ENCODE results near the gene MACROD2. TPM values are rescaled to one million over a fixed set of nuclear protein-coding genes. Genes with fewer than 3 reads are reported as not detected.
"Not testable (repeated sequence)": the region's sequence is repeated elsewhere in the genome, so short reads cannot be mapped to it uniquely, and the experiment has no call there.

Gene MACROD2
- total RNA-seq, 4 donors from 2014 or later = 4.0 to 14.1 (median 10.4) TPM

DNA sequence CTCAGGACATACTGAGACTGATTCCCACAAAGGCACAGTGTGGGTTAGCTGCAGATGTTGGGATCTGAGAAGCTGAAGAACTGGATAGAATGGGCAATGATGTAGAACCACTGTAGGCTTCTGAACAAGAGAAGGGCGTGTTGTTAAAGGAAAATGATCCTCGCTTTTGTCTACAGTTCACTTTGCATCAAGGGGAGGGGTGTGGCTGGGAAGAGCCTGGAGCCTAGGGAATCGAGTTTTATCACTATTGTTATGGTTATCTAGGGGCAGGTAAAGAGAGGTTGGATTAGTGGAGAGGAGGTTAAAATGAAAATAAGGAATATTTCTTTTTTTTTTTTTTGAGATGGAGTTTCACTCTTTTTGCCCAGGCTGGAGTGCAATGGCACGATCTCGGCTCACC is 1809.8 kb downstream of the MACROD2 start:
- no peaks in the 10 kb centered on the region for H3K4me1 ChIP-seq
- H3K36me3 ChIP-seq = no peaks in the 10 kb centered on the region
- no peak overlapping the region for H3K4me3 ChIP-seq
- WGBS, 2 donors = 92 to 93% methylated on average over 5 of the region's 5 CpGs
- H3K9me3 ChIP-seq = peaks cover 0 to 3% (median 0%) of the 10 kb centered on the region in 4 donors
- no peak for DNase-seq (ENCODE audit: low spot score in 2 of 2)
- no peak overlapping the region for H3K27ac ChIP-seq
- TF ChIP-seq EP300 (IDR thresholded peaks at IDR 0.05) (no peak), POLR2A (IDR thresholded peaks at IDR 0.05) (no peak)
- TF ChIP-seq, protein P1, sequence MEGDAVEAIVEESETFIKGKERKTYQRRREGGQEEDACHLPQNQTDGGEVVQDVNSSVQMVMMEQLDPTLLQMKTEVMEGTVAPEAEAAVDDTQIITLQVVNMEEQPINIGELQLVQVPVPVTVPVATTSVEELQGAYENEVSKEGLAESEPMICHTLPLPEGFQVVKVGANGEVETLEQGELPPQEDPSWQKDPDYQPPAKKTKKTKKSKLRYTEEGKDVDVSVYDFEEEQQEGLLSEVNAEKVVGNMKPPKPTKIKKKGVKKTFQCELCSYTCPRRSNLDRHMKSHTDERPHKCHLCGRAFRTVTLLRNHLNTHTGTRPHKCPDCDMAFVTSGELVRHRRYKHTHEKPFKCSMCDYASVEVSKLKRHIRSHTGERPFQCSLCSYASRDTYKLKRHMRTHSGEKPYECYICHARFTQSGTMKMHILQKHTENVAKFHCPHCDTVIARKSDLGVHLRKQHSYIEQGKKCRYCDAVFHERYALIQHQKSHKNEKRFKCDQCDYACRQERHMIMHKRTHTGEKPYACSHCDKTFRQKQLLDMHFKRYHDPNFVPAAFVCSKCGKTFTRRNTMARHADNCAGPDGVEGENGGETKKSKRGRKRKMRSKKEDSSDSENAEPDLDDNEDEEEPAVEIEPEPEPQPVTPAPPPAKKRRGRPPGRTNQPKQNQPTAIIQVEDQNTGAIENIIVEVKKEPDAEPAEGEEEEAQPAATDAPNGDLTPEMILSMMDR (IDR thresholded peaks at IDR 0.05) = no peak
- no peaks in the 10 kb centered on the region for H3K27me3 ChIP-seq

DNA sequence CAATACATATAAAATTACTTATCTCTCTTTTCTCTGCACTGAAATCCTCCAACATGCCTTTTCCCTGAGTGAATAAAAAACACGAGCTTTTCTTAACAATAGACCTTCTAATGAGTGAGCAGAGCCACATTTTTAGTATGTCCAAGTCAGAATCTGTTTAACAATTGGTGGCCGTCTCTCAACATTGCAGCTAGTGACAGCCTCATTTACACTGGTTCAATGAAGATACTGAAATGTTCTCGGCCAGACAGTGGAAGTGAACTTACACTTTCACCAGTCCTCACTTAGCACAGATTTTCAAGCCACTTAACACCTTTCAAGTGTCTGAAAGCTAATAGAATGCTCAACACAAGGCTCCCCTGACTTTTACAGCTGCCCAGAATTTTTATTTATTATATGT is 1810.8 kb downstream of the MACROD2 start:
- 40 to 51% methylated on average over 3 of the region's 3 CpGs for WGBS, 2 donors

DNA sequence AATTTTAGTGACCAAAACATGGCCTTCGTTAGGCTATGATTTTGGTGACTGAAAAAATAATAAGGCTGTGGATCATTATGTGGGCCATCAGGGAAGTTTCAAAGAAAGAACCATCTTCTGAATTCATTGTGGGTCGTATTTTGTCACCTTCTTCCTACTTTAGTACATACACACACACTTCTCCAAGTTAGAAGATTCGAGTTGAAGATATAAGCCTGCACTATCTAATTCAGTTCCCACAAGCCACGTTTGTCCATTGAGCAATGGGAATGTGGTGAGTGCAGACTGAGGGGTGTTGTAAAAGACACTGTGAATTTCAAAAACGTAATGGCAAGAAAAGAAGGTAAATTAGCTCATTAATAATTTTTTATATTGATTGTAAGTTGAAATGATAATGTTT is 1812.0 kb downstream of the MACROD2 start:
- Histone ChIP-seq H3K36me3 (no peaks in the 10 kb centered on the region), H3K27me3 (no peaks in the 10 kb centered on the region), H3K4me1 (no peaks in the 10 kb centered on the region), H3K9me3 (no peaks in the 10 kb centered on the region), H3K27ac (no peak overlapping the region), H3K4me3 (no peak overlapping the region)
- no peak for DNase-seq (ENCODE audit: low spot score in 2 of 2)
- TF ChIP-seq, protein P1 (IDR thresholded peaks at IDR 0.05) = no peak
- TF ChIP-seq EP300 (IDR thresholded peaks at IDR 0.05) = no peak
- TF ChIP-seq POLR2A (IDR thresholded peaks at IDR 0.05) = no peak
- 89 to 91% methylated on average over 5 of the region's 5 CpGs for WGBS, 2 donors

More for the DNA sequence above, 1810.8 kb downstream of the MACROD2 start:
- no peaks in the 10 kb centered on the region for H3K9me3 ChIP-seq
- no peaks in the 10 kb centered on the region for H3K27me3 ChIP-seq
- DNase-seq (ENCODE audit: low spot score in 2 of 2) = no peak
- H3K36me3 ChIP-seq = no peaks in the 10 kb centered on the region
- TF ChIP-seq, protein P1 (IDR thresholded peaks at IDR 0.05) = no peak
- TF ChIP-seq EP300 (IDR thresholded peaks at IDR 0.05) (no peak), POLR2A (IDR thresholded peaks at IDR 0.05) (no peak)
- no peak overlapping the region for H3K27ac ChIP-seq
- H3K4me1 ChIP-seq = no peaks in the 10 kb centered on the region
- no peak overlapping the region for H3K4me3 ChIP-seq

DNA sequence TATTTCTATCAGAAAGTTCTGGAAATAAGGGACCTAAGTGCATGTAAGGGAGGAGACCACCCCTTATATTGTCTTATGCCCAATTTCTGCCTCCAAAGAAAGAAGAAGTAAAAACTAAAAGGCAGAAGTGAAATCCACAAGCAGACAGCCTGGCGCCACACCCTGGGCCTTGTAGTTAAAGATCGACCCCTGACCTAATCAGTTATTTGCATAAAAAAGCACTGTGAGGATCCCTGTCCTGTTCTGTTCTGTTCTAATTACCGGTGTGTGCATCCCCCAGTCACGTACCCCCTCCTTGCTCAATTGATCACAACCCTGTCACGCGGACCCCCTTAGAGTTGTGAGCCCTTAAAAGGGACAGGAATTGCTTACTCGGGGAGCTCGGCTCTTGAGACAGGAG is 1812.5 kb downstream of the MACROD2 start:
- not testable (repeated sequence) for H3K4me3 ChIP-seq, H3K36me3 ChIP-seq
- WGBS, 2 donors = 90 to 94% methylated on average over 8 of the region's 8 CpGs

DNA sequence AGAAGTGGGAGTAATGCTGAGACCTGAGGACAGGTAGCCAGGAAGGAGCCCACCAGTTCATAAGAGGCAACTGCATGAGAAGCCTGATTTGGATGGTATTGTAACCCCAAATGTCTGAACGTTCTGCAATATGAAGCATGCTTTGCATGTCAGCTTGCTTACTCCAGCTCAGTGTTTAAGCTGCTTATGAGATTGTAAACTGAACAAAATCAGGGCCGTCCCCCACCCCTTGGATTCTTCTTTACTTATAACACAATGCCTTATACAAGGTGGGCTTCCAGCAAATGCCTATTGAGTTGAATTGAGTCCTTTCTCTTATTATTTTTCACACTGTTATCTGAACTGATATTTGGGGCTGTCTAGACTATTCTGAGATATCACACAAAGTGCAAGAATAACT is 1816.6 kb downstream of the MACROD2 start:
- no peak overlapping the region for H3K27ac ChIP-seq
- no peaks in the 10 kb centered on the region for H3K4me1 ChIP-seq
- TF ChIP-seq EP300 (IDR thresholded peaks at IDR 0.05) (no peak), POLR2A (IDR thresholded peaks at IDR 0.05) (no peak)
- TF ChIP-seq, protein P1 (IDR thresholded peaks at IDR 0.05) = no peak
- 75 to 82% methylated on average over 2 of the region's 2 CpGs for WGBS, 2 donors
- DNase-seq (ENCODE audit: low spot score in 2 of 2) = no peak
- H3K27me3 ChIP-seq = no peaks in the 10 kb centered on the region
- H3K36me3 ChIP-seq = no peaks in the 10 kb centered on the region
- no peak overlapping the region for H3K4me3 ChIP-seq
- no peaks in the 10 kb centered on the region for H3K9me3 ChIP-seq

More for the DNA sequence above, 1812.5 kb downstream of the MACROD2 start:
- not testable (repeated sequence) for H3K9me3 ChIP-seq; DNase-seq (ENCODE audit: low spot score in 2 of 2); H3K4me1 ChIP-seq; H3K27me3 ChIP-seq; H3K27ac ChIP-seq

DNA sequence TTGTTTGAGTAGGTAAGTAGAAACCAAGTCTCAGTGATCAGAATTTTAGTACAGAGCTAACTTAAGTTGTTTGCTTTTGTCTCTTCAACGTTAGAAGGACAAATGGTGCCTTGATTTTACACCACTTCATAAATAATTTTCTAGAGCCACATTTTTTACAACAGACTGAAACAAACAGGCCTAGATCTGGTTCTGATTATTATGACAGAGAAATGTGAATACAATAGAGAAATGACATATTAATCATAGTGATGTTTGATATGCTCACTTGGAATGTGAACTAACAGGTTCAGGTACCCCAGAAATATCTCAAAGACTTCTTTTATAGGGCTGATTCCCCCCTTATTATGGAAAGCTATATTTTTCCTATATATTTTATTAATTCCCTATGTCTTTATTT is 1817.4 kb downstream of the MACROD2 start:
- Histone ChIP-seq H3K9me3 (no peaks in the 10 kb centered on the region), H3K27me3 (no peaks in the 10 kb centered on the region), H3K4me3 (no peak overlapping the region), H3K4me1 (no peaks in the 10 kb centered on the region), H3K27ac (no peak overlapping the region), H3K36me3 (no peaks in the 10 kb centered on the region)
- TF ChIP-seq POLR2A (IDR thresholded peaks at IDR 0.05) (no peak), EP300 (IDR thresholded peaks at IDR 0.05) (no peak)
- TF ChIP-seq, protein P1 (IDR thresholded peaks at IDR 0.05) = no peak
- no peak for DNase-seq (ENCODE audit: low spot score in 2 of 2)
- 46 to 52% methylated on average over 1 of the region's 1 CpG for WGBS, 2 donors

Data from tibial nerve (tissue), 4 donors.